ENCODE measurements around the gene KIF18B. TPM values are rescaled to one million over a fixed set of nuclear protein-coding genes. Genes with fewer than 3 reads are reported as not detected.

The KIF18B gene
- total and polyA plus RNA-seq, 2 of the 13 experiments (the other 11 are each of a cell fraction or from before 2014, with no cell fraction given) = 15.2 to 15.3 TPM

- no peak for TF ChIP-seq ZBTB34 (CRISPR knock-in tag; IDR thresholded peaks at IDR 0.05)
These were observed 22.7 kb upstream of the KIF18B start (continued) for GRCh38 chr17:44970136-44970741.

- no TSS peak for BruUV-seq (replicated peaks)
- DNase-seq (ENCODE audit: low spot score) = no peak
- in situ Hi-C loops (cut with HindIII; ENCODE audit: extremely low pct_ligation_motif_present, low pct_unique_long_range_greater_than_20kb) = no loop called here
- Histone ChIP-seq H3K4me3 (replicated peaks in 1 of 3; ENCODE audit: insufficient read depth in 1 of 3, low read depth in 2 of 3, low read length in 3 of 3) (peak overlapping the region in 1 of 3 experiments; percentile 83; a peak in 2 of 6 replicates), H3K9me3 (ENCODE audit: low read length) (no peaks in the 10 kb centered on the region), H3K27ac (ENCODE audit: extremely low read length, insufficient read depth, low read length) (no peak overlapping the region), H3K9ac (ENCODE audit: insufficient read depth, low read depth, low read length) (no peak overlapping the region), H3K4me1 (ENCODE audit: insufficient read depth, low read length) (peaks cover 36% of the 10 kb centered on the region), H3K79me2 (ENCODE audit: insufficient read depth, low read length) (no peaks in the 10 kb centered on the region), H4K20me1 (ENCODE audit: insufficient read depth, low read length) (no peaks in the 10 kb centered on the region), H3K4me2 (ENCODE audit: low read depth, low read length) (peak overlapping the region; percentile 99), H3K27me3 (ENCODE audit: control insufficient read depth in 1 of 2, insufficient read depth in 2 of 2, low read length in 2 of 2) (peaks cover 35 to 71% of the 10 kb centered on the region in 2 experiments), H2AFZ (ENCODE audit: low read length) (no peak overlapping the region), H3K36me3 (replicated peaks in 1 of 2; ENCODE audit: control insufficient read depth in 1 of 2, insufficient read depth in 2 of 2, low read length in 2 of 2) (no peaks in the 10 kb centered on the region)
- ChIA-PET CTCF (ENCODE audit: low intra/inter-chr PET ratio, low total read pairs) (no interaction called here), POLR2A (interaction anchor here (0.7 to 1.7 kb wide), 2 partner anchors 11 to 179 kb away, joined by 3 to 10 read pairs; partner anchors contain the start of gene HEXIM1)
- intact Hi-C loops (cut with micrococcal nuclease; ENCODE audit: unreplicated experiment) = no loop called here
- no peak for ATAC-seq
- no peak for FAIRE-seq
- 63% methylated on average over 19 of the region's 19 CpGs for WGBS (ENCODE audit: low lambda C conversion rate)
- TF ChIP-seq CENPBD1 (CRISPR knock-in tag; IDR thresholded peaks at IDR 0.05; ENCODE audit: borderline replicate concordance, low read depth) (no peak), TBP (CRISPR knock-in tag; IDR thresholded peaks at IDR 0.05) (no peak), ARID3A (IDR thresholded peaks at IDR 0.05; ENCODE audit: low read depth, low read length) (no peak), BHLHE40 (IDR thresholded peaks at IDR 0.05; ENCODE audit: low read length) (no peak), AKAP8 (CRISPR knock-in tag; IDR thresholded peaks at IDR 0.05) (no peak), FOSL2 (CRISPR knock-in tag; IDR thresholded peaks at IDR 0.05) (no peak), ZNF160 (CRISPR knock-in tag; IDR thresholded peaks at IDR 0.05) (no peak), SMAD3 (CRISPR knock-in tag; IDR thresholded peaks at IDR 0.05) (no peak), POGK (CRISPR knock-in tag; conservative IDR thresholded peaks at IDR 0.05) (no peak), REST (IDR thresholded peaks at IDR 0.05; ENCODE audit: borderline replicate concordance in 1 of 2, low read depth in 1 of 2, low read length in 2 of 2) (no peak), CEBPB (IDR thresholded peaks at IDR 0.05; ENCODE audit: borderline replicate concordance, low read depth, low read length) (no peak)
These were observed 21.7 kb upstream of the KIF18B start for GRCh38 chr17:44969144-44969780.
